Measurements from ENCODE around the gene EXOC4.

DNA sequence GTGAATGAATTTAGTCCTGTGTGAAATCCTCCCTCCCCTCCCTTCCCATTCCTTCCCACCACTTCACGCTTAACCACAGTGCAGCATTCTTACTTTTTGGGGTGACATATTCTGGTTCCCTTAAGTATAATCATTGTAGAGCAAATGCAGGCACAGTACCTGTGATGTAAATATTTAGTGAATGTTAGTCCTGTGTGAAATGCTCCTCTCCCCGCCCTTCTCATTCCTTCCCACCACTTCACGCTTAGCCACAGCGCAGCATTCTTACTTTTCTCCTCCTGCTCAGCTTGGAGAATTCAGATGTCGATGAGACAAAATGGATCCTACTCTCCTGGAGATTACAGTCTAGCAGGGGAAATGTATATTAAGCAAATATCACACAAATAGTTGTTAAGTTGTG is 258.8 kb downstream of the EXOC4 start:
- TF ChIP-seq MTF1 (CRISPR knock-in tag; IDR thresholded peaks at IDR 0.05) (no peak), POLR2A (IDR thresholded peaks at IDR 0.05; ENCODE audit: insufficient read depth in 1 of 2, low read depth in 2 of 2, low read length in 2 of 2) (no peak)

Data from HepG2 (cell line).